Endodermal cell (in vitro differentiated cells): ENCODE data around the gene PHLDA1. TPM values are rescaled to one million over a fixed set of nuclear protein-coding genes. Genes with fewer than 3 reads are reported as not detected.

ENCODE experiments used
- DNase-seq: peaks from one replicate; pipeline ENCODE4 v3.0.0-alpha.2; 2017
- H3K27ac ChIP-seq: 2 replicates; pipeline ENCODE4 v1.5.1; 2013; ENCODE audit warnings: mild to moderate bottlenecking, low read depth, low read length, moderate library complexity
- H3K27me3 ChIP-seq: 2 replicates; pipeline ENCODE4 v1.6.1; 2013; ENCODE audit warnings: mild to moderate bottlenecking, low read length, moderate library complexity; ENCODE audit not compliant: insufficient read depth, control insufficient read depth, poor library complexity, severe bottlenecking
- H3K36me3 ChIP-seq: 2 replicates; pipeline ENCODE4 v1.7.0; 2013; ENCODE audit warnings: mild to moderate bottlenecking, low read length, moderate library complexity; ENCODE audit not compliant: control insufficient read depth, insufficient read depth
- H3K4me1 ChIP-seq: one replicate; pipeline ENCODE4 v1.7.0; 2013; ENCODE audit warnings: low read length; ENCODE audit not compliant: control insufficient read depth, insufficient read depth
- H3K4me3 ChIP-seq: 2 replicates; pipeline ENCODE4 v1.5.1; 2013; ENCODE audit warnings: mild to moderate bottlenecking, low read length, moderate library complexity
- H3K9ac ChIP-seq: 2 replicates; pipeline ENCODE4 v1.6.1; 2013; ENCODE audit warnings: mild to moderate bottlenecking, low read length, moderate library complexity; ENCODE audit not compliant: poor library complexity, severe bottlenecking; ENCODE audit errors: extremely low read depth
- H3K9me3 ChIP-seq: 2 replicates; pipeline ENCODE4 v1.6.1; 2013; ENCODE audit warnings: mild to moderate bottlenecking, low read length, moderate library complexity; ENCODE audit not compliant: control insufficient read depth
- H3K27ac Mint-ChIP-seq: 2 replicates; pipeline ENCODE4 v1.8.0; 2020; ENCODE audit warnings: mixed read lengths
- H3K27me3 Mint-ChIP-seq: 2 replicates; pipeline ENCODE4 v1.8.0; 2021; ENCODE audit warnings: mild to moderate bottlenecking, mixed read lengths; ENCODE audit not compliant: insufficient read depth
- H3K36me3 Mint-ChIP-seq: 2 replicates; pipeline ENCODE4 v1.8.0; 2020; ENCODE audit warnings: low read depth, mixed read lengths
- H3K4me1 Mint-ChIP-seq: 2 replicates; pipeline ENCODE4 v1.8.0; 2020; ENCODE audit warnings: mixed read lengths
- H3K4me3 Mint-ChIP-seq: 2 replicates; pipeline ENCODE4 v1.8.0; 2020; ENCODE audit warnings: mild to moderate bottlenecking, moderate library complexity, mixed read lengths
- H3K9me3 Mint-ChIP-seq: 2 replicates; pipeline ENCODE4 v1.8.0; 2020; ENCODE audit warnings: mild to moderate bottlenecking, mixed read lengths
- WGBS, 2 experiments: methylation state at CpG; one replicate each; pipeline versions ENCODE4 v1.1.5 to v1.1.7; 2013; ENCODE audit warnings: missing lambda C conversion rate in 2 of 2, mixed read lengths in 1 of 2; ENCODE audit not compliant: insufficient coverage in 1 of 2, insufficient read length in 1 of 2; 5-methylcytosine and 5-hydroxymethylcytosine counted together
- total RNA-seq, 2 donors: library from RNA; stranded (reverse); fragmentation: NEBNext Ultra II Directional in 1 of 2; extraction: Animal tissue kit (Norgen Biotek cat#: 25700) in 1 of 2; gene quantifications; 2 replicates in 1 of 2; 3 replicates in 1 of 2; pipeline ENCODE4 v1.2.1, GENCODE V29; 2021
- TF ChIP-seq, protein P1 (sequence below): fragments of 200-600 bp; sonication (generic); conservative IDR thresholded peaks from 2 replicates; pipeline ENCODE4 v1.5.0; 2021; ENCODE audit warnings: antibody characterized with exemption, mild to moderate bottlenecking

PHLDA1 gene
- total RNA-seq, 2 donors from 2014 or later = 3.7 to 16.2 TPM

DNA sequence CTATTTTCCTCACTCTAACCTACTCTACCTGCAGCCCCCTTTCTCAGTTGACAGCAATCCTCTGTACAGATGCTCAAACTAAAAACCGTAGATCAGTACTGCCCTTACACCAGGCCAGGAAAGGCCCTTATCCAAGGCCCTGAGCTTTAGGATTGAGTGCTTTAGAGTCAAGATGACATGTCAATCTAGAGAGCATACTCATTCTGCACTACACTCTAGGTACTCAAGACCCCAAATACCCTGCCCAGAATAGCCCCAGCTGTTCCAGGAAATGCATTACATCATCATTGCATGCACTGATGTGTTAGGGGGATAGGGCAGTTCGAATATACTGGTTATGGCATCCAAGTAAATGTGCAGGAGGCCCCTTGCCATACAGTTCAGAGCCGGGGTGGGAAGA, 3.5 kb upstream of the PHLDA1 start:
- TF ChIP-seq, protein P1, sequence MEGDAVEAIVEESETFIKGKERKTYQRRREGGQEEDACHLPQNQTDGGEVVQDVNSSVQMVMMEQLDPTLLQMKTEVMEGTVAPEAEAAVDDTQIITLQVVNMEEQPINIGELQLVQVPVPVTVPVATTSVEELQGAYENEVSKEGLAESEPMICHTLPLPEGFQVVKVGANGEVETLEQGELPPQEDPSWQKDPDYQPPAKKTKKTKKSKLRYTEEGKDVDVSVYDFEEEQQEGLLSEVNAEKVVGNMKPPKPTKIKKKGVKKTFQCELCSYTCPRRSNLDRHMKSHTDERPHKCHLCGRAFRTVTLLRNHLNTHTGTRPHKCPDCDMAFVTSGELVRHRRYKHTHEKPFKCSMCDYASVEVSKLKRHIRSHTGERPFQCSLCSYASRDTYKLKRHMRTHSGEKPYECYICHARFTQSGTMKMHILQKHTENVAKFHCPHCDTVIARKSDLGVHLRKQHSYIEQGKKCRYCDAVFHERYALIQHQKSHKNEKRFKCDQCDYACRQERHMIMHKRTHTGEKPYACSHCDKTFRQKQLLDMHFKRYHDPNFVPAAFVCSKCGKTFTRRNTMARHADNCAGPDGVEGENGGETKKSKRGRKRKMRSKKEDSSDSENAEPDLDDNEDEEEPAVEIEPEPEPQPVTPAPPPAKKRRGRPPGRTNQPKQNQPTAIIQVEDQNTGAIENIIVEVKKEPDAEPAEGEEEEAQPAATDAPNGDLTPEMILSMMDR = no peak
- Mint-ChIP-seq H3K27ac (no peak overlapping the region), H3K27me3 (no peaks in the 10 kb centered on the region), H3K36me3 (no peaks in the 10 kb centered on the region), H3K9me3 (no peaks in the 10 kb centered on the region), H3K4me1 (peaks cover 45% of the 10 kb centered on the region), H3K4me3 (no peak overlapping the region)
- 83 to 97% methylated on average over 2 to 3 of the region's 3 CpGs for WGBS, 2 experiments
- Histone ChIP-seq H3K9me3 (no peaks in the 10 kb centered on the region), H3K9ac (no peak overlapping the region), H3K4me3 (no peak overlapping the region), H3K4me1 (peaks cover 4% of the 10 kb centered on the region), H3K36me3 (no peaks in the 10 kb centered on the region), H3K27ac (no peak overlapping the region), H3K27me3 (no peaks in the 10 kb centered on the region)
- no peak for DNase-seq

GRCh38 chr12:76033081-76034011, 1.8 kb upstream of the PHLDA1 start:
- Histone ChIP-seq H3K4me1 (peaks cover 4% of the 10 kb centered on the region), H3K27me3 (no peaks in the 10 kb centered on the region), H3K9ac (peak overlapping the region; percentile 90), H3K27ac (no peak overlapping the region), H3K9me3 (no peaks in the 10 kb centered on the region), H3K36me3 (no peaks in the 10 kb centered on the region), H3K4me3 (peak overlapping the region; percentile 90)
- DNase-seq = no peak
- no peaks in the 10 kb centered on the region for H3K27me3 Mint-ChIP-seq
- peak overlapping the region; percentile 96 for H3K27ac Mint-ChIP-seq
- 60 to 79% methylated on average over 1 to 5 of the region's 5 CpGs for WGBS, 2 experiments
- H3K36me3 Mint-ChIP-seq = peaks cover 8% of the 10 kb centered on the region
- H3K4me3 Mint-ChIP-seq = peak overlapping the region; percentile 94
- TF ChIP-seq, protein P1 = no peak
- H3K4me1 Mint-ChIP-seq = peaks cover 39% of the 10 kb centered on the region
- H3K9me3 Mint-ChIP-seq = no peaks in the 10 kb centered on the region

- Mint-ChIP-seq H3K4me1 (peaks cover 28% of the 10 kb centered on the region), H3K36me3 (peaks cover 9% of the 10 kb centered on the region), H3K27ac (peak overlapping the region; percentile 96), H3K27me3 (no peaks in the 10 kb centered on the region), H3K9me3 (no peaks in the 10 kb centered on the region), H3K4me3 (peak overlapping the region; percentile 94)
- peak overlapping the region; percentile 90 for H3K4me3 ChIP-seq
- peak; percentile 89 for DNase-seq
- no peaks in the 10 kb centered on the region for H3K9me3 ChIP-seq
- TF ChIP-seq, protein P1 = no peak
- H3K36me3 ChIP-seq = no peaks in the 10 kb centered on the region
- no peaks in the 10 kb centered on the region for H3K27me3 ChIP-seq
- H3K4me1 ChIP-seq = peaks cover 4% of the 10 kb centered on the region
- 1 to 2% methylated on average over 38 to 58 of the region's 58 CpGs for WGBS, 2 experiments
- H3K9ac ChIP-seq = peak overlapping the region; percentile 90
- peak overlapping the region; percentile 83 for H3K27ac ChIP-seq
Measured at GRCh38 chr12:76032043-76032981, 736 bp upstream of the PHLDA1 start.
